Esophagus muscularis mucosa (tissue), 4 donors: ENCODE measurements around the gene PRDM16. TPM values are rescaled to one million over a fixed set of nuclear protein-coding genes. Genes with fewer than 3 reads are reported as not detected.

ENCODE experiments used
- DNase-seq: peaks from one replicate; pipeline ENCODE4 v3.0.0-alpha.2; 2017; ENCODE audit errors: extremely low spot score
- H3K27ac ChIP-seq, 4 donors: fragments of 200-600 bp; sonication (generic); replicated peaks in 1 of 4; 1 replicate in 3 of 4; 2 replicates in 1 of 4; pipeline ENCODE4 v1.5.1; 2016 to 2019; ENCODE audit warnings: mild to moderate bottlenecking in 1 of 4
- H3K27me3 ChIP-seq, 4 donors: fragments of 200-600 bp; sonication (generic); one replicate each; pipeline versions ENCODE4 v1.5.1 to v1.6.0; 2016 to 2019
- H3K36me3 ChIP-seq, 4 donors: fragments of 200-600 bp; sonication (generic); one replicate each; pipeline ENCODE4 v1.5.1; 2016 to 2019
- H3K4me1 ChIP-seq, 4 donors: fragments of 200-600 bp; sonication (generic); one replicate each; pipeline ENCODE4 v1.5.1; 2016 to 2019
- H3K4me3 ChIP-seq, 4 donors: fragments of 200-600 bp; sonication (generic); 1 replicate in 2 of 4; 2 replicates in 2 of 4; pipeline ENCODE4 v1.5.1; 2016 to 2019; ENCODE audit warnings: mild to moderate bottlenecking in 4 of 4, moderate library complexity in 1 of 4
- H3K9me3 ChIP-seq, 4 donors: fragments of 200-600 bp; sonication (generic); 1 replicate in 3 of 4; 2 replicates in 1 of 4; pipeline ENCODE4 v1.5.1; 2016 to 2019
- CTCF ChIP-seq, 3 experiments: fragments of 200-600 bp in 2 of 3; fragments of 450-650 bp in 1 of 3; sonication (generic) in 2 of 3; IDR thresholded peaks; one replicate each; pipeline ENCODE4 v1.5.1; 2017 to 2019; ENCODE audit warnings: antibody characterized with exemption in 3 of 3, mild to moderate bottlenecking in 2 of 3, moderate library complexity in 1 of 3
- EP300 ChIP-seq: sonication (generic); formaldehyde crosslinking; IDR thresholded peaks from one replicate; pipeline ENCODE4 v1.6.1; 2017; ENCODE audit warnings: antibody characterized with exemption
- POLR2A ChIP-seq: fragments of 450-650 bp; IDR thresholded peaks from one replicate; pipeline ENCODE4 v1.6.1; 2017; ENCODE audit warnings: antibody characterized with exemption, moderate library complexity, mild to moderate bottlenecking, low read depth
- POLR2AphosphoS5 ChIP-seq, 2 donors: sonication (generic); formaldehyde crosslinking; IDR thresholded peaks; one replicate each; pipeline ENCODE4 v1.6.1; 2017; ENCODE audit warnings: antibody characterized with exemption in 2 of 2
- WGBS: methylation state at CpG from one replicate; pipeline ENCODE4 v1.1.5; 2018; 5-methylcytosine and 5-hydroxymethylcytosine counted together
- intact Hi-C: fragments of 100-400 bp; cut with DNase I; formaldehyde crosslinking; loops from one replicate; pipeline ENCODE4 v1.15.1; 2023
- total RNA-seq, 4 donors: library from RNA; depleted of rRNA; stranded (reverse); fragments of >200 nt; gene quantifications; one replicate each; pipeline versions ENCODE4 v1.1.0 to v1.2.1, GENCODE V29; 2016

The PRDM16 gene
- total RNA-seq, 4 donors from 2014 or later, result 1.2 to 4.4 (median 2.2) TPM

GRCh38 chr1:3369446-3370076 lies 300.6 kb downstream of the PRDM16 start:
- H3K4me3 ChIP-seq, result no peak overlapping the region
- H3K27me3 ChIP-seq, result peaks cover 0 to 10% (median 0%) of the 10 kb centered on the region in 4 donors
- no peak for DNase-seq
- 49% methylated on average over 12 of the region's 12 CpGs for WGBS
- peak; percentile 44 to 74 for TF ChIP-seq POLR2AphosphoS5 (IDR thresholded peaks at IDR 0.05)
- no peak for TF ChIP-seq EP300
- no peak for TF ChIP-seq CTCF (IDR thresholded peaks at IDR 0.05)
- no peak for TF ChIP-seq POLR2A
- no peaks in the 10 kb centered on the region for H3K36me3 ChIP-seq
- intact Hi-C loops, result loop anchor here (5.0 kb wide), 1 partner anchor 57 kb away; no protein-coding TSS in a partner anchor
- H3K4me1 ChIP-seq, result peaks cover 27 to 46% (median 38%) of the 10 kb centered on the region in 4 donors
- H3K9me3 ChIP-seq, result no peaks in the 10 kb centered on the region
- peak overlapping the region; percentile 59 to 80 (median 78) for H3K27ac ChIP-seq

- Histone ChIP-seq H3K4me3 (no peak overlapping the region), H3K4me1 (peaks cover 22 to 38% (median 31%) of the 10 kb centered on the region in 4 donors), H3K36me3 (no peaks in the 10 kb centered on the region), H3K27ac (peak overlapping the region in 2 of 4 donors; percentile 78 to 79), H3K27me3 (peaks cover 0 to 10% (median 0%) of the 10 kb centered on the region in 4 donors), H3K9me3 (no peaks in the 10 kb centered on the region)
- TF ChIP-seq EP300, result no peak
- no peak for TF ChIP-seq CTCF (IDR thresholded peaks at IDR 0.05)
- no peak for TF ChIP-seq POLR2AphosphoS5 (IDR thresholded peaks at IDR 0.05)
- TF ChIP-seq POLR2A, result no peak
- no peak for DNase-seq
- WGBS, result 93% methylated on average over 4 of the region's 4 CpGs
- intact Hi-C loops, result no loop called here
Measured at GRCh38 chr1:3370856-3371703, 302.1 kb downstream of the PRDM16 start.

- Histone ChIP-seq H3K9me3 (no peaks in the 10 kb centered on the region), H3K36me3 (no peaks in the 10 kb centered on the region), H3K27me3 (peaks cover 0 to 22% (median 0%) of the 10 kb centered on the region in 4 donors), H3K4me1 (peaks cover 18 to 31% (median 27%) of the 10 kb centered on the region in 4 donors), H3K4me3 (no peak overlapping the region), H3K27ac (no peak overlapping the region)
- no peak for DNase-seq
- no peak for TF ChIP-seq POLR2A
- no peak for TF ChIP-seq EP300
- no peak for TF ChIP-seq CTCF (IDR thresholded peaks at IDR 0.05)
- no peak for TF ChIP-seq POLR2AphosphoS5 (IDR thresholded peaks at IDR 0.05)
- 89% methylated on average over 7 of the region's 9 CpGs for WGBS
- intact Hi-C loops, result no loop called here
Measured at GRCh38 chr1:3372317-3372716, 303.3 kb downstream of the PRDM16 start.

GRCh38 chr1:3373175-3373574 lies 304.2 kb downstream of the PRDM16 start:
- Histone ChIP-seq H3K4me1 (peaks cover 12 to 27% (median 25%) of the 10 kb centered on the region in 4 donors), H3K27ac (no peak overlapping the region), H3K27me3 (peaks cover 0 to 26% (median 0%) of the 10 kb centered on the region in 4 donors), H3K36me3 (no peaks in the 10 kb centered on the region), H3K9me3 (no peaks in the 10 kb centered on the region), H3K4me3 (no peak overlapping the region)
- intact Hi-C loops, result no loop called here
- DNase-seq, result no peak
- 86% methylated on average over 12 of the region's 19 CpGs for WGBS
- TF ChIP-seq POLR2AphosphoS5 (IDR thresholded peaks at IDR 0.05), result no peak
- no peak for TF ChIP-seq POLR2A
